ENCODE measurements around the gene SRR.
A peak's percentile ranks its signal among the peaks of the same experiment; 100 is the strongest.

SRR gene

DNA sequence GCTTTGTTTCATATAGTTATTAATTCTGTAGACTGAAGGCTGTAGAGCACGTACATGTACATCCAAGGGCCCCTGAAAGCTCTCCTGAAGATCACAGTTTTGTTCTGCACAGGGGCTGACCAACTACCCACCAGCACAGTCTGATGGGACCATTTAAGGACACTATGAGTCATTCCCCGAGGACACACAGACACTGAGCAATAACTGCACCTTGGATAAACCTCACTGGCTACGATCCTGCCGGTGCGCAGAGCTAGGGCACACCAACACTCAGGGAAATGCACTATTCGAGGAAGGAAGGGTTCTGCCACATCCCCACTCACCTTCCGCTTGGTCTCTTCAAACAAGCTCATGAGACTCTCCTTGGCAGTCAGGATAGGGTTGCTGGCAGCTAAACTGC, 20.4 kb upstream of the SRR start:
- DNase-seq (ENCODE audit: low read depth), result peak; percentile 22
- H3K4me3 ChIP-seq (ENCODE audit: low read depth, low read length), result no peak overlapping the region
- TF ChIP-seq POLR2A (IDR thresholded peaks at IDR 0.05; ENCODE audit: extremely low read depth, insufficient read length), result no peak
- no peak for TF ChIP-seq CTCF (IDR thresholded peaks at IDR 0.05; ENCODE audit: low read depth, low read length)
- no peak for TF ChIP-seq MYC (IDR thresholded peaks at IDR 0.05; ENCODE audit: low read depth, low read length)
- TF ChIP-seq MAX (IDR thresholded peaks at IDR 0.05; ENCODE audit: low read depth, low read length), result no peak

DNA sequence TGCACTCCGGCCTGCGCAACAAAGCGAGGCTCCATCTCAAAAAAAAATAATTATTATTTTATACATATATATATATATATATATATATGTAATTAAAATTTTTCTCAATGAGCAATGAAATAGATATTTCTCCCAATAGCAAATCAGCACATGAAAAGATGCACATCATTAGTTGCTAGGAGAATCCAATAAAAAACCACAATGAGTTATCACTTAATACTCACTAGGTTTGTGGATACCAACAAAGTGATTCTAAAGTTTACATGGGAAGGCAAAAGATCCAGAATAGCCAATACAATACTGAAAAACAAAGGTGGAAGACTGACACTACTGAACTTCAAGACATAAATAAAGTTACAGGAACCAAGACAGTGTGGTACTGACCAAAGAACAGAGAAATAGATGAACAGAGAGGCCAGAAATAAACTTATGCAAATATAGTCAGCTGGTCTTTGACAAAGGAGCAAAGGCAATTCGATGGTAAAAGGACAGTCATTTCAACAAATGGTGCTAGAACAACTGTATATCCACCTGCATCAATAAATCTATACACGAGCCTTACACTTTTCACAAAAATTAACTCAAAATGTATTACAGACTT, 13.8 kb upstream of the SRR start:
- TF ChIP-seq MAX (IDR thresholded peaks at IDR 0.05; ENCODE audit: low read depth, low read length), result no peak
- H3K4me3 ChIP-seq (ENCODE audit: low read depth, low read length), result no peak overlapping the region
- no peak for DNase-seq (ENCODE audit: low read depth)

DNA sequence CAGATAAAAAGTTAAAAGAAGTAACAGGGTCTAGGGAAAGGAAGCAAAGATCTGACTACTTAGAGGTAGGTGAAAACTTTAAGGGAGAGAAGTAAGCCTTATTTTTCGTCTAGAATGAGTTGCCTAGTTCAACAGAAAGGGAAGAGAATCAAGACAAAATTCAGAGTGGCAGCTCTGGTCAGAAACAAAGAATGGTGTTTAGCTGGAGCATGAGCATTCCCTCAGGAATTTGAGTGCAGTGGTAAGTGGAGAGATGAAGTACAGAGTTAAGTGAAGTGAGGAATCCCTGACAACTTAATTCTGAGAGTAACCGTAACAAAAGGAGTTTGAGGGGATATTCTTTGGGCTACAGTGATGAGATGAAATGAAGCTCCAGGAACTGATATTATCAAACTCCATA, 11.7 kb upstream of the SRR start:
- no peak for DNase-seq (ENCODE audit: low read depth)
- H3K4me3 ChIP-seq (ENCODE audit: low read depth, low read length), result no peak overlapping the region
- no peak for TF ChIP-seq MYC (IDR thresholded peaks at IDR 0.05; ENCODE audit: low read depth, low read length)

GRCh38 chr17:2295575-2295974, 8.2 kb upstream of the SRR start:
- no peak overlapping the region for H3K4me3 ChIP-seq (ENCODE audit: low read depth, low read length)
- no peak for DNase-seq (ENCODE audit: low read depth)
- TF ChIP-seq CTCF (IDR thresholded peaks at IDR 0.05; ENCODE audit: low read depth, low read length), result no peak
- no peak for TF ChIP-seq MYC (IDR thresholded peaks at IDR 0.05; ENCODE audit: low read depth, low read length)
- TF ChIP-seq MAX (IDR thresholded peaks at IDR 0.05; ENCODE audit: low read depth, low read length), result no peak
- TF ChIP-seq POLR2A (IDR thresholded peaks at IDR 0.05; ENCODE audit: extremely low read depth, insufficient read length), result no peak

DNA sequence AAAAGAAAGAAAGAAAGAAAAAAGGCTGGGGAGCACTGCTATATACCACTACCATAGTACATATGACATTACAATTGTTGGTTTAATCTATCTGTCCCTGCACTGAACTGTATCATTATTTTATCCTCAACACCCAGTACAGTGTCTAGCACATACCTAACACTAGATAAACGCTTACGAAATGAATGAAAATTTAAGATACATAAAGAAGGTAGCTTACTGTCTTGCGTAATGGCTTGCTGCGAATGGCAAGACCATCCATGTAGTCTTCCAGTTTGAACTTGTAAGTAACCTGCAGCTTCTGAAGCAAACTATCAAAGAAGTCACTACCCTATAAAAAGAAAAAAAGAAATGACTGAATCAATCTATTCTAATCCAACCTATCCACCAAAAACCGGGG, 6.7 kb upstream of the SRR start:
- TF ChIP-seq MYC (IDR thresholded peaks at IDR 0.05; ENCODE audit: low read depth, low read length), result no peak
- no peak for TF ChIP-seq MAX (IDR thresholded peaks at IDR 0.05; ENCODE audit: low read depth, low read length)
- no peak for TF ChIP-seq CTCF (IDR thresholded peaks at IDR 0.05; ENCODE audit: low read depth, low read length)
- no peak for TF ChIP-seq POLR2A (IDR thresholded peaks at IDR 0.05; ENCODE audit: extremely low read depth, insufficient read length)
- no peak overlapping the region for H3K4me3 ChIP-seq (ENCODE audit: low read depth, low read length)
- DNase-seq (ENCODE audit: low read depth), result no peak

DNA sequence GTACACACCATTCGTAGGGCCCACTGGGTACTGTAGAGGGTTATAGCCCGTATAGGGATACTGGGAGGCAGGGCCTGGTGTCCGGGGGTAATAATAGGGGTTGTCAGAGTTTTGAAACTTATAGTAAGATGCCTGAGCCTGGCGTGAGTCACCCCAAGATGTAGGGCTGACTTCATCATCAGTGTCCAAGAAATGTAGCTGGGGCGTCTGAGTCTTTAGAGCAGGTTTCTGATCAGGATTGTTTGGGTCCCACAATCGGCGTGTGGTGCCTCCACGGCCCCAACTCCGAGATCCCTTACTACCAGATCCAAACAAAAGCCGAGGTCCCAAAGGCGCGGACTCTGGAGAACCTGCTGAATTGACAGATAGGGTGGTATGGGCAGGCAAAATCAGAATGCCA, 4.6 kb upstream of the SRR start:
- no peak for DNase-seq (ENCODE audit: low read depth)
- H3K4me3 ChIP-seq (ENCODE audit: low read depth, low read length), result no peak overlapping the region
- no peak for TF ChIP-seq MYC (IDR thresholded peaks at IDR 0.05; ENCODE audit: low read depth, low read length)
- no peak for TF ChIP-seq MAX (IDR thresholded peaks at IDR 0.05; ENCODE audit: low read depth, low read length)
- TF ChIP-seq CTCF (IDR thresholded peaks at IDR 0.05; ENCODE audit: low read depth, low read length), result no peak
- no peak for TF ChIP-seq POLR2A (IDR thresholded peaks at IDR 0.05; ENCODE audit: extremely low read depth, insufficient read length)

DNA sequence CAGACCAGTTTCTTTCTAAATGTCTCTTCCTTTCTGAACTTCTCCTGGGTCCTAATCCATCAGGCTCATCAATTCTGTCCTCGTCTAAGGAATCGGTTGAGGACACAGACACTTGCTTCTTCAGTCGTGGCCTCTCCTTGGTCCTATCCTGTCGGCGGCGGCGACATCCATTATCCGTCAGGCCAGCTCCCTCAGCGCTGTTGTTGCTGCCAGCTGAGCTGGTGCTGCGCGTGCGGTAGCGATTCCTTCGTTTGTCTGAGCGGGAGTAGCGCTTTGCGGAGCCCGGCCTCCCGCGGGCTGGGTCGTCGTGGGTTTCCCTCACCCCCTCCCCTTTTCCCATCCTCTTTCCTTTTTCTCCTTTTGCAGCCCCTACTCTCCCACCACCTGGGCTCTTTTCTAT, 4.0 kb upstream of the SRR start:
- no peak for TF ChIP-seq MYC (IDR thresholded peaks at IDR 0.05; ENCODE audit: low read depth, low read length)
- no peak for TF ChIP-seq POLR2A (IDR thresholded peaks at IDR 0.05; ENCODE audit: extremely low read depth, insufficient read length)
- TF ChIP-seq MAX (IDR thresholded peaks at IDR 0.05; ENCODE audit: low read depth, low read length), result no peak
- TF ChIP-seq CTCF (IDR thresholded peaks at IDR 0.05; ENCODE audit: low read depth, low read length), result no peak
- no peak for DNase-seq (ENCODE audit: low read depth)

More for the DNA sequence above, 4.0 kb upstream of the SRR start:
- no peak overlapping the region for H3K4me3 ChIP-seq (ENCODE audit: low read depth, low read length)

All from NB4 (cell line).